Spinal cord (tissue), 10 donors: ENCODE data around the gene CDC37L1. TPM values are rescaled to one million over a fixed set of nuclear protein-coding genes. Genes with fewer than 3 reads are reported as not detected.

Experiments
- DNase-seq, 6 donors: peaks; one replicate each; pipeline versions ENCODE4 v3.0.0 to v3.0.0-alpha.2; 2013 to 2015; ENCODE audit warnings: low spot score in 6 of 6, low read depth in 4 of 6
- H3K27ac ChIP-seq: one replicate; pipeline ENCODE4 v1.5.1; 2013; ENCODE audit warnings: low read depth, low read length, control low read depth
- H3K27me3 ChIP-seq: one replicate; pipeline ENCODE4 v1.6.1; 2013; ENCODE audit warnings: low read length; ENCODE audit not compliant: control insufficient read depth, insufficient read depth
- H3K36me3 ChIP-seq: one replicate; pipeline ENCODE4 v1.6.1; 2013; ENCODE audit warnings: low read length; ENCODE audit not compliant: control insufficient read depth, insufficient read depth
- H3K4me1 ChIP-seq: one replicate; pipeline ENCODE4 v1.6.1; 2013; ENCODE audit warnings: low read length; ENCODE audit not compliant: control insufficient read depth, insufficient read depth
- H3K4me3 ChIP-seq: one replicate; pipeline ENCODE4 v1.5.1; 2013; ENCODE audit warnings: low read depth, low read length, control low read depth
- H3K9me3 ChIP-seq: one replicate; pipeline ENCODE4 v1.6.1; 2013; ENCODE audit warnings: low read length; ENCODE audit not compliant: control insufficient read depth, insufficient read depth
- WGBS: methylation state at CpG from one replicate; pipeline ENCODE4 v1.1.5; 2013; ENCODE audit warnings: missing lambda C conversion rate; ENCODE audit not compliant: insufficient coverage; 5-methylcytosine and 5-hydroxymethylcytosine counted together
- polyA plus RNA-seq, 2 donors: library from polyadenylated mRNA; unstranded; fragments of 120-200 nt; gene quantifications; one replicate each; pipeline ENCODE4 v1.2.1, GENCODE V29; 2013; ENCODE audit not compliant: insufficient read length in 2 of 2
- total RNA-seq, 2 donors: library from RNA; depleted of rRNA in 1 of 2; stranded (reverse); fragments of 120-200 nt in 1 of 2; fragments of >200 nt in 1 of 2; gene quantifications; one replicate each; pipeline versions ENCODE4 v1.2.3 to v1.2.4, GENCODE V29; 2013 to 2014
- donor health status: healthy.

CDC37L1 gene
- total and polyA plus RNA-seq, 4 donors = 23.0 to 31.7 (median 27.0) TPM

- H3K36me3 ChIP-seq = peaks cover 3% of the 10 kb centered on the region
- no CpG with 5 or more reads among the region's 2 CpGs for WGBS
- no peak for DNase-seq
- peak overlapping the region; percentile 98 for H3K27ac ChIP-seq
- peaks cover 3% of the 10 kb centered on the region for H3K4me1 ChIP-seq
- H3K9me3 ChIP-seq = no peaks in the 10 kb centered on the region
- H3K27me3 ChIP-seq = no peaks in the 10 kb centered on the region
- H3K4me3 ChIP-seq = peak overlapping the region; percentile 93
These were observed 1.4 kb downstream of the CDC37L1 start for GRCh38 chr9:4680750-4681149.

GRCh38 chr9:4684820-4685219 is 5.5 kb downstream of the CDC37L1 start:
- Histone ChIP-seq H3K4me3 (no peak overlapping the region), H3K4me1 (peaks cover 3% of the 10 kb centered on the region), H3K36me3 (peaks cover 7% of the 10 kb centered on the region), H3K9me3 (no peaks in the 10 kb centered on the region), H3K27ac (no peak overlapping the region), H3K27me3 (no peaks in the 10 kb centered on the region)
- no peak for DNase-seq
- WGBS = 86% methylated on average over 4 of the region's 4 CpGs

- WGBS = 96% methylated on average over 3 of the region's 4 CpGs
- DNase-seq = no peak
- Histone ChIP-seq H3K27ac (no peak overlapping the region), H3K36me3 (peaks cover 7% of the 10 kb centered on the region), H3K9me3 (no peaks in the 10 kb centered on the region), H3K27me3 (no peaks in the 10 kb centered on the region), H3K4me1 (peaks cover 3% of the 10 kb centered on the region), H3K4me3 (no peak overlapping the region)
These were observed 6.7 kb downstream of the CDC37L1 start for GRCh38 chr9:4686112-4686511.

GRCh38 chr9:4686584-4686983 is 7.2 kb downstream of the CDC37L1 start:
- no peak overlapping the region for H3K4me3 ChIP-seq
- H3K27me3 ChIP-seq = no peaks in the 10 kb centered on the region
- peaks cover 7% of the 10 kb centered on the region for H3K36me3 ChIP-seq
- WGBS = no CpG with 5 or more reads among the region's 1 CpG
- DNase-seq = no peak
- no peak overlapping the region for H3K27ac ChIP-seq
- no peaks in the 10 kb centered on the region for H3K4me1 ChIP-seq
- H3K9me3 ChIP-seq = no peaks in the 10 kb centered on the region

GRCh38 chr9:4689021-4689420 is 9.7 kb downstream of the CDC37L1 start:
- peak in 1 of 6 donors; percentile 64 for DNase-seq
- no peak overlapping the region for H3K27ac ChIP-seq
- peaks cover 11% of the 10 kb centered on the region for H3K36me3 ChIP-seq
- H3K9me3 ChIP-seq = no peaks in the 10 kb centered on the region
- 83% methylated on average over 1 of the region's 2 CpGs for WGBS
- H3K27me3 ChIP-seq = no peaks in the 10 kb centered on the region
- no peaks in the 10 kb centered on the region for H3K4me1 ChIP-seq
- H3K4me3 ChIP-seq = no peak overlapping the region

- H3K27ac ChIP-seq = no peak overlapping the region
- H3K27me3 ChIP-seq = no peaks in the 10 kb centered on the region
- WGBS = no CpG with 5 or more reads among the region's 1 CpG
- H3K36me3 ChIP-seq = peaks cover 13% of the 10 kb centered on the region
- no peaks in the 10 kb centered on the region for H3K9me3 ChIP-seq
- no peak overlapping the region for H3K4me3 ChIP-seq
- DNase-seq = peak in 1 of 6 donors; percentile 18
- no peaks in the 10 kb centered on the region for H3K4me1 ChIP-seq
These were observed 10.3 kb downstream of the CDC37L1 start for GRCh38 chr9:4689687-4690104.

- no peaks in the 10 kb centered on the region for H3K27me3 ChIP-seq
- H3K36me3 ChIP-seq = peaks cover 11% of the 10 kb centered on the region
- WGBS = 94% methylated on average over 2 of the region's 4 CpGs
- no peaks in the 10 kb centered on the region for H3K9me3 ChIP-seq
- H3K4me3 ChIP-seq = no peak overlapping the region
- H3K27ac ChIP-seq = no peak overlapping the region
- no peaks in the 10 kb centered on the region for H3K4me1 ChIP-seq
- DNase-seq = no peak
These were observed 10.8 kb downstream of the CDC37L1 start for GRCh38 chr9:4690144-4690543.

- no peak for DNase-seq
- Histone ChIP-seq H3K4me3 (no peak overlapping the region), H3K36me3 (peaks cover 10% of the 10 kb centered on the region), H3K27me3 (no peaks in the 10 kb centered on the region), H3K27ac (no peak overlapping the region), H3K9me3 (no peaks in the 10 kb centered on the region), H3K4me1 (no peaks in the 10 kb centered on the region)
- no CpG with 5 or more reads among the region's 3 CpGs for WGBS
These were observed 12.4 kb downstream of the CDC37L1 start for GRCh38 chr9:4691795-4692194.

- no peaks in the 10 kb centered on the region for H3K27me3 ChIP-seq
- no peaks in the 10 kb centered on the region for H3K9me3 ChIP-seq
- WGBS = 100% methylated on average over 2 of the region's 3 CpGs
- peaks cover 10% of the 10 kb centered on the region for H3K36me3 ChIP-seq
- H3K27ac ChIP-seq = no peak overlapping the region
- H3K4me1 ChIP-seq = no peaks in the 10 kb centered on the region
- no peak overlapping the region for H3K4me3 ChIP-seq
- no peak for DNase-seq
These were observed 20.7 kb downstream of the CDC37L1 start for GRCh38 chr9:4700091-4700490.

GRCh38 chr9:4700932-4701331 is 21.6 kb downstream of the CDC37L1 start:
- WGBS = no CpG with 5 or more reads among the region's 2 CpGs
- Histone ChIP-seq H3K9me3 (no peaks in the 10 kb centered on the region), H3K4me1 (no peaks in the 10 kb centered on the region), H3K27me3 (no peaks in the 10 kb centered on the region), H3K4me3 (no peak overlapping the region), H3K36me3 (peaks cover 6% of the 10 kb centered on the region), H3K27ac (no peak overlapping the region)
- no peak for DNase-seq
